AML-193 (cell line): ENCODE results near the gene IL25.

ENCODE experiments used
- DNase-seq, 2 experiments: peaks; one replicate each; lab custom pipeline; 2025; lab: John Stamatoyannopoulos, UW

IL25 gene

DNA sequence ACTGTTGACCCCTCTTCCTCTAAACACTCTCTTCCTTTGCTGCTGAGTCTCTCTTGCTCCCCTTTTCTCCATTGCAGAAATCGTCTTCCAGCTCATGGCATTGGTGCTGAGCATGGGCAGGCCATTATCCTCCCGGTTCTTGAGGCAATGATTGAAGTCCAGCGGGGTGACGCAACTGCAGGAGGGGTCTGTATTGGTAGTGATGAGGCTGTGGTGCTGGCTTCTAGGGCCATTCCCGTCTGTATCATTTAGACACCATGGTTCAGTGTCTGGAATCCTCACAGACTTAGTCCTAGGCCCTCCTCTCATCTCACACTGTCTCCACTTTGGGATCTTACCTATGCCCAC, 19.2 kb upstream of the IL25 start:
- no peak for DNase-seq

DNA sequence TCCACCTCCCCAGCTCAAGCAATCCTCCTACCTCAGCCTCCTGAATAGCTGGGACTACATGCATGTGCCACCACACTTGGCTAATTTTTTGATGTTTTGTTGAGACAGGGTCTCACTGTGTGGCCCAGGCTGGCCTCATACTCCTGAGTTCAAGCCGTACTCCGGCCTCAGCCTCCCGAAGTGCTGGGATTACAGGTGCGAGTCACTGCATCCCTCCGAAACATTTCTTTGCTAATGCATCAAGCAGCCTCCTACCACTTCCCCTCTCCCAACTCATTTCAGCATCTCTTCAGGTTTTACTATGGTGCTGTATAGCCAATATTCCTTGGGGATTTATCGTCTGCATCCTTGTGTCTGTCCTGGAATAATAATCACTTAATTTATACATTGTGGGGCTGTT, 17.6 kb upstream of the IL25 start:
- DNase-seq, result no peak

DNA sequence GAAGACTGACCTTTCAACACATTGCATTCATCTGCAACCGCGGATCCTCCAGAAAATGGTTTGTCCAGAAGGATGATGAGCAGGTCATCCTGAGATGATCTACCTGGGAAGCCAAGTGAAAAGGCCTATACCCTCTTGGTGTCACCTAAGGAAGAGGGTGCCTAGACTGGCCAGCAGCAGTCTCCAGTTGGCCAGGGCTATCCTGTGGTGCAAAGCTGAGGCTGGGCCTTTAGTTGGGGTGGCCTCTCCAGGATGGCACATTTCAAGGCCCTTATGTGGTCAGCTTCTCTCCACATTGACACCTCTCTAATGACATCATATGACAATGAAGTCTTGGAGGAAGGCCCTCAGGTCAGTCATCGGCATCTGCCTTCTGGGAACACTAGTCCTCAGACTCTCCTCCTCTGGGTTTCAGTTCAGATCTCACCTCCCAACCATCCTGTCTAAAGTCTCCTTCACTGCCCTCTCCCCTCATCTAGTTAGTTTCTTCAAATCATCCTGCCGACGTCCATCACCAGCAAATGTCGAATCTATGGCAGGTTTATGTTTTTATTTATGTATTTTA, 16.7 kb upstream of the IL25 start:
- DNase-seq, result no peak

GRCh38 chr14:23356662-23357061, 15.9 kb upstream of the IL25 start:
- DNase-seq, result no peak

DNA sequence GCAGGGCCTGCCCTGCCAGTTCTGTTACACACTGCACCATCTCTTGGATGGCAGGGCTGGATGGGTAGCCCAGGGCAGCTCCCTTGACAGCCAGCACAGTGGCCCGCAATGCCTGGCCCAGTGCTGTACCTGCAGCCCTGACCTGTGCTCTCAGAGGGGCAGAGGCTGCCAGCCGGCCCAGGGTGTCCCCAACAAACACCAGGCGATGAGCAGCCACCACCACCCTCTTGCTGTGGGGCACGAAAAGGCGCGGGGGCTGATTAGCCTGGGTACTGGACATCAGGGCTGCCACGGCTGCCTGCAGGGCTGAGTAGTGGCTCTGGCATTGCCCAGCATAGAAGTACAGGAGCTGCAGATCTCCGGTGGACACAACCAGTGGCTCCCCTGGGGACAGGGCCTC, 15.3 kb upstream of the IL25 start:
- no peak for DNase-seq

GRCh38 chr14:23358042-23358441, 14.6 kb upstream of the IL25 start:
- no peak for DNase-seq

DNA sequence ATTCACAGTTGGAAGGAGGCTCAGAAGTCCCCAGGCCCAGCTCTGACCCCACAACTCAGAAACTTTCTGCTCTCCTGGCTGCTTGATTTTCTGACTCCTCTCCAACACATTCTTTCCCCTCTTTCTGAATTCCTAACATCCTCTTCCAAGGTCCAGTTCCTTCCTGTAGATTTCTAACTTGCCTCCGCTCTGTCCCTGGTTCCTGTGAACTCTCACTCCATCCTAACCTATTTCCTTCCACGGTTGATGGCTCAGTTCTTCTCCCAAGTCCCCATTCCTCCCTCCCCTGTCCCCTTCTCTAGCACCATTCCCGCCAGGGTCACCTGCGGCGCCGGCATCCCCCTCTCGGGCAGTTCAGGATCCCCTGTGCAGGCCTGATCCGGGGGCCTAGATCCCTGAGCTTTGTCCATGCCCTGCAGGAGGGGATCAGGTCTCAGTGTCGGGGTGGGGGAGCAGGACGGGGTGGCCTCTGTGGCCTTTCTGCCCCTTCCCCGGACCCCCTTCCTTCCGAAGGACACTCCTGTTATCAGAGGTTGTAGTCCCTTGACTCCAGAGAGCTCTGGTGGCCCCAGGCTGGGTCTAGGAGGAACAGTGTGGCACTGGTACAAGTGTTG, 13.9 kb upstream of the IL25 start:
- DNase-seq, result no peak

DNA sequence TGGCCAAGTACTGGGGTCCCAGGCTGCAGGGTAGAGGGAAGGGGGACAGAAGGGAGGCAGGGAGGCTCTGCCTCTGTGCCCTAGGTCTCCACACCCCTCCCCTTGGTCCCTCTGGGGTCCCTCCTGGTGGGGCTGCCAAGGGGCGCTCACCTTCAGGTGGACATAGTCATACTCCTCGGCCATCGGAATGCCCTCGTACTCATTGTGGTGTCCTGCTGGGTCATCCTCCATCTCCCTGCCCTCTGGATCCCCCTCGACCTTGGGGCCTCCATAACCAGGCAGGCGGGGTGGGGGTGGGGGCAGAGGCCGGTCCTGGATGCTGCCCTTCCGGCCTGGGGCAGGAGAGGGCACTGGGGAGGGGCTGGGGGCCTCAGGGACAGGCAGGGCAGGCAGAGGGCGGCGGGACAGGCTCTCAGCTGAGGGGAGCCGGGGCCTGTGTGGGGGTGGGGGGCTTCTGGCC, 13.4 kb upstream of the IL25 start:
- DNase-seq, result no peak

DNA sequence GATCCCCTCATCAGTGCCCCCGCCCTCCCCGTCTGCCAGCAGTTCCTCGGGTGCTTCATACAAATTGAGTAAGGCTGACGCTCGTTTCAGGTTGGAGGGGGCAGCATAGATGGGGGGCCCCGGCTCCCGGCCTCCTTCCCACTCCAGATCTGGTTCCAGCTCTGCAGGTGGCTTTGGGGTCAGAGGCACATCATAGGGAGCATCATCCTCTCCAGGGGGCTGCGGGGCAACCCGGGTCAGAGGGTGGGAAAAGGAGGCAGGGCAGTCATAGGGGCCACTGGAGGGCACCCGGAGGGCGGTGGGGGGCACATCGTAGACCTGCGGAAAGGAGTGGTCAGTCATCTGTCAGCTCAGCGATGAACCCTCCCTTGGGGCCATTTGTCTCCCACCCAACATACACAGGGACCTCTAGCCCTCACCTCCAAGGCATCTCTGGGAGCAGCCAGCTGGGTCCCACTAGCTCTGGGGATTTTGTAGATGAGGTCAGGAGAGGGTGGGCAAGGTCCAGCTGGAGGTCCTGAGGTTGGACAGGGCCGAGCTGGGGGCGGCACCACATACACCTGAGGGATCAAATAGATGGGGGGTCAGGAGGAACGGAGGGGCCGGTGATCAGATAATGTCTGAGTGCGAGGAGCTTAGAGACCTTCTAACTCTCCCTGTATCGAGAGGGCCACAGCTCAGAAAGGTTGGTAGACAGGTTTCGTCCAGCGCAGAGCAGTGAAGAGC, 12.7 kb upstream of the IL25 start:
- no peak for DNase-seq

GRCh38 chr14:23360496-23360895, 12.1 kb upstream of the IL25 start:
- DNase-seq, result no peak

- no peak for DNase-seq
Observed at GRCh38 chr14:23361320-23361719, 11.3 kb upstream of the IL25 start.

DNA sequence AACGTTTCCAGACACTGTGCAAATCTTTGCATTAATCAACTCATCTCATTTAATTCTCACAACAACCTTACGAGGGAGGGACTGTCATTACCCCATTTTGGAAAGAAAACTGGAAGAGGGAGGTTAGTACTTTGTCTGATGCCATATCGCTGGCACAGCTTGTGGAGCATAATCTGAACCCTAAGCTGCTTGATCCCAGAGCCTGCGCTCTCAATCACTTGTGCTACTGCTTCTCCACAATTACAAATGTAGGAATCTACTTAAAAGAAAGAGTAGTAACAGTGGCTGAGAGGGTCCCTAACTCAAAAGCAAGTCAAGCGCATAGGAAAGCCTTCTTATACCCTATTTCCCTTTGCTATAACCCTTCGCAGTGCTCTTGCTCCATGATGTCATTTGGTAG, 10.8 kb upstream of the IL25 start:
- DNase-seq, result no peak

DNA sequence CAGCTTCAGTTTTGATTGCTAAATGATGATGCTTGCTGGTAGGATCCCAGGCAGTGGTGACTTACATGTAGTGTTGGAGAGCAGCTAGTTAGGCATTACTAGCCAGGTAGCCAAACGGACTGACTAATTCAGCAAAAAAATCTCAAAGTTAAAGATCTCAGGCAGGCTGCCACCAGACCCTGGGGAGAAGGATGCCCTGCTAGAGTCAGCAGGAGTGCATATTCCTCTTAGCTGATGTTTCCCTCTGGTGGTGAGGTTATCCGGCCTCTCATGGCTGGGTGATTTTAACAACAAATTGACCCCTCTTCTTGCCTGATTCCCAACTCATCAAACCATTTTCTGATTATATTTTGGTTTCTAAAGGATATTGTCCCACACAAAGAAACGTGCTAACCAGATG, 10.4 kb upstream of the IL25 start:
- peak in 1 of 2 experiments; percentile 1 for DNase-seq

DNA sequence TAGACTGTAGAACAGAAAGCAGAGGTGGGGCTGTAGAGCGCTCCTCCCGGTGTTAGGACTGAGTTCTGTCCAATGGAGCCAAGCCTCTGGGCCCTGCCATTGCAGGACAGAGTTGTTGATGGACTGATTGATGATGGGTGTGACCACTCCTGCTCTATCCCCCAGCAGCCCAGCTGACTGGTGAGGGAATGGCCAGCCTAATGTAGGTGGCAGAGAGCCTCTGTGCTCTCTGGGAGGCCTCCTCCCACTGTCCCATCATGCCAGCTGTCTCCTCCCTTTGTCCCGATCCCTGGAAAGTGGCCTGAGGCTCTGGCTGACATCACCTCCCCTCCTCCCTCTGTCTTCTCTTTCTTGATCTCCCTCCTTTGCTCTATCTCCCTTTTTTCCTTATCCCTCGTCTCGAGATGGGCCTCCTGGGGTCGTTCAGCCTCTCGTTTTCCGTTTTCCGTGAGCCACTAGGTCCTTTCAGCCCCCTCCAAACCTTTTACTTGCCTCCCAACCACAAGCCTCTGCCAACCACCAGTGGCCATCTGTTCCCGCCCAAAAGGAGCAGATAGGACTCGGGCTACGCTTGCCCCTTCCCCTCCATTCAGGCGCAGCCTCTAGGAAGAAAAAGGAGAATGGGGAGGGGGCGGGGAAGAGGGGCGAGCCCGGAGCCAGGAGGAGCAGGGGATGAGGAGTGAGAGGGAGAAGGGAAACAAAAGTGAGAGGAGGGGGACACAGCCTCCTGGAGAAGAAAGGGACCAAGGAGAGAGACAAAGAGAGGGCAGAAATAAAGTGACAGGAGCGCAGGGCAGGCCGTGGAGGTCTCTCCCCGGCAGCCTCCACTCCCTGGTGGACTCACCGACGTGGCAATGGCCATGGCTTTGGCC, 8.2 kb upstream of the IL25 start:
- DNase-seq, result no peak

DNA sequence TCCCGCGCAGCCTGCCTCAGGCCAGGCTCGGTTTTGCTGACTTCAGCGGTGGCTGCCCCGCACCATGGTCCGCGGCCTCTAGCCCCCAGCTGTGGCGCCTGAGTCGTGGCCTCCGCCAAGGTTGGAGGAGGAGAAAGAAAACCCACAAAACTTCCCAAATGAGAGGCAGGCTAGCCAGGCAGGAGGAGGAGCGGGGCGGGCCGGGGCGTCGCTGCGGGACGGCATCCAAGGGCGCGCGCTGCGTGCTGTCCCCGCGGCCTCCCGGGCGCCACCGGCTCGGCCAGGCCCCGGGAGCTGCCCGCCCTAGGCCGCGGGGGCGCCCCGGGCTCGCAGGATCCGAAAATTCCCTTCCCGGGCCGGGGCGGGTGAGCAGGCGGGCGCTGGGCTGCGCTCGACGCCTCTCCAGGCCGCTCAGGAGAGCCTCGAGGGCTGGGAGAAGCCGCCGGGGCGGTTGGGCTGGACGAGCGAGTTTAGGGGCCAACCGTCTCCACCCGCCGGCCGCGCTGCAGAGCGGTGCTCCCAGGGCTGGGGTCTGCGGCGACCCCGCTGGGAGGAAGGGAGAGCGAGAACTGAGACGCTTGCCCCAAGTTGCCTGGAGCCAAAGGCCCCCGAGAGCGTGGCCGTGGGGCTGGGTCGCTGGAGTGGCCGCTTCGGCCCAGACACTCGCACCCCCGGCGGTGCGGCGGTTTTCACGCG, 7.4 kb upstream of the IL25 start, which contains the start of gene EFS:
Gene EFS (minus strand): TSS at position 137 of the 696 bp plus-strand sequence. CDS start 147 bp downstream, outside the sequence.
- DNase-seq, result no peak

- DNase-seq, result no peak
Observed at GRCh38 chr14:23365732-23366425, 6.7 kb upstream of the IL25 start.

DNA sequence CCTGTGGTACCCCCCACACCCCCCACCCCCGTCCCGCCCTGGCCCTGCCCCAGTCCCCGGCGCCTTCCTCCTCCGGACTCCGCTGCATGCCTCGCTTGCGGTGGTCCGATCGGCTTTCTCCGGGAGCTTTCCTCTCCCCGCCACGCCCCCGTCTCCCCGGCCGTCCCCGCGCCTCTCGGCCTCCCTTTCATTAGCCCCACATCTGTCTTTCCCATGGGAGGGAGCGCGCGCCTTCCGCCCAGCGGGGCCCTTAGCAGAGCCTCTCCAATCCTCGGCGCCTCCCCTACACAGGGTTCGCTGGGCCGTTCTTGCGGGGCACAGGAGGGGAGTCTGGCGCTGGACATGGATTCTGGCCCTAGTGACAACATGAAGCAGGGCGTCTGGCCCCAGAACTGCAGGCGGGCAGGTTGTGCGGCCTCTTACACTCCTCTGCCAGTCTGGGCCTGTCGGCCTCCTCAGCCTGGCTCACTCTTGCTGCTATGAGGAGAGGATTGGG, 6.1 kb upstream of the IL25 start:
- DNase-seq, result no peak

DNA sequence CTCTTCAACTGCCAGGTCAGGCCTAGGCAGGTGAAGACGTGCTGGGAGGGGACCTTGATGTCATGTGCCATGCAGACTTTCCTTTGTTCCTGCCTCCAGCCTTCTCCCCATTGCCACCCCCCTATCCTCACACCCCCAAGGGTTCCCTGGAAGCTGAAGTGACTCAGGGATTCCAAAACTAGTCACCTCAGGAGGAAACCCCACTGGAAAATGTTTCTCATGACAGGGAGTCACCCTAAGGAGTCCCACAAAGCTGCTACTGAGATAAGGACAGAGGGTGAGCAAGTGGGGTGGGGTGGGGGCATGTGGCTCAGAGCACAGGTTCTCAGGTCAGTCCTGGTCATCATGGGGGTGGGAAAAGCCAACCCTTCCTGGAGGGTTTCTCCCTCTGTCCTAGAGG, 2.4 kb upstream of the IL25 start:
- no peak for DNase-seq

- DNase-seq, result no peak
Observed at GRCh38 chr14:23371865-23372264, 744 bp upstream of the IL25 start.

DNA sequence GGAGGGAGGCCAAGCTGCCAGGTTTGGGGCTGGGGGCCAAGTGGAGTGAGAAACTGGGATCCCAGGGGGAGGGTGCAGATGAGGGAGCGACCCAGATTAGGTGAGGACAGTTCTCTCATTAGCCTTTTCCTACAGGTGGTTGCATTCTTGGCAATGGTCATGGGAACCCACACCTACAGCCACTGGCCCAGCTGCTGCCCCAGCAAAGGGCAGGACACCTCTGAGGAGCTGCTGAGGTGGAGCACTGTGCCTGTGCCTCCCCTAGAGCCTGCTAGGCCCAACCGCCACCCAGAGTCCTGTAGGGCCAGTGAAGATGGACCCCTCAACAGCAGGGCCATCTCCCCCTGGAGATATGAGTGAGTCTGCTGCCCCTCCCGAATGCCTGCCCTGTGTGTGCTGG, 432 bp downstream of the IL25 start:
- DNase-seq, result no peak
